Measurements from ENCODE around the gene SLC12A7. TPM values are rescaled to one million over a fixed set of nuclear protein-coding genes. Genes with fewer than 3 reads are reported as not detected.

SLC12A7 gene
- total RNA-seq, 2 donors from 2014 or later: 17.6 to 28.2 TPM

GRCh38 chr5:1081519-1081918, 30.3 kb downstream of the SLC12A7 start:
- H3K4me1 Mint-ChIP-seq: no peaks in the 10 kb centered on the region
- ATAC-seq (replicated peaks): no peak
- H3K4me3 Mint-ChIP-seq: no peak overlapping the region
- no peaks in the 10 kb centered on the region for H3K27me3 Mint-ChIP-seq
- peaks cover 37% of the 10 kb centered on the region for H3K36me3 Mint-ChIP-seq (ENCODE audit: low read depth)
- peak overlapping the region; percentile 20 for H3K27ac Mint-ChIP-seq
- H3K9me3 Mint-ChIP-seq: no peaks in the 10 kb centered on the region

- no peaks in the 10 kb centered on the region for H3K9me3 Mint-ChIP-seq
- H3K27ac Mint-ChIP-seq: no peak overlapping the region
- no peak for ATAC-seq (replicated peaks)
These were observed 31.4 kb downstream of the SLC12A7 start for GRCh38 chr5:1080432-1080831.

GRCh38 chr5:1079961-1080360, 31.9 kb downstream of the SLC12A7 start:
- no peak for ATAC-seq (replicated peaks)
- Mint-ChIP-seq H3K27ac (no peak overlapping the region), H3K9me3 (no peaks in the 10 kb centered on the region), H3K4me3 (no peak overlapping the region), H3K36me3 (ENCODE audit: low read depth) (peaks cover 34% of the 10 kb centered on the region), H3K27me3 (no peaks in the 10 kb centered on the region), H3K4me1 (no peaks in the 10 kb centered on the region)

More at GRCh38 chr5:1080432-1080831, 31.4 kb downstream of the SLC12A7 start:
- Mint-ChIP-seq H3K27me3 (no peaks in the 10 kb centered on the region), H3K36me3 (ENCODE audit: low read depth) (peaks cover 37% of the 10 kb centered on the region), H3K4me1 (no peaks in the 10 kb centered on the region), H3K4me3 (no peak overlapping the region)

GRCh38 chr5:1079486-1079885, 32.4 kb downstream of the SLC12A7 start:
- H3K9me3 Mint-ChIP-seq: no peaks in the 10 kb centered on the region
- no peaks in the 10 kb centered on the region for H3K27me3 Mint-ChIP-seq
- ATAC-seq (replicated peaks): no peak
- no peaks in the 10 kb centered on the region for H3K4me1 Mint-ChIP-seq
- H3K27ac Mint-ChIP-seq: no peak overlapping the region
- peaks cover 29% of the 10 kb centered on the region for H3K36me3 Mint-ChIP-seq (ENCODE audit: low read depth)
- H3K4me3 Mint-ChIP-seq: no peak overlapping the region

GRCh38 chr5:1078851-1079250, 33.0 kb downstream of the SLC12A7 start:
- no peak for ATAC-seq (replicated peaks)
- H3K36me3 Mint-ChIP-seq (ENCODE audit: low read depth): peaks cover 24% of the 10 kb centered on the region
- no peak overlapping the region for H3K4me3 Mint-ChIP-seq
- no peaks in the 10 kb centered on the region for H3K4me1 Mint-ChIP-seq
- no peaks in the 10 kb centered on the region for H3K9me3 Mint-ChIP-seq
- H3K27ac Mint-ChIP-seq: no peak overlapping the region
- no peaks in the 10 kb centered on the region for H3K27me3 Mint-ChIP-seq

GRCh38 chr5:1078206-1078605, 33.7 kb downstream of the SLC12A7 start:
- ATAC-seq (replicated peaks): no peak
- Mint-ChIP-seq H3K27ac (no peak overlapping the region), H3K4me3 (no peak overlapping the region), H3K9me3 (no peaks in the 10 kb centered on the region), H3K27me3 (no peaks in the 10 kb centered on the region), H3K36me3 (ENCODE audit: low read depth) (peaks cover 24% of the 10 kb centered on the region), H3K4me1 (no peaks in the 10 kb centered on the region)

GRCh38 chr5:1077491-1078020, 34.3 kb downstream of the SLC12A7 start:
- no peaks in the 10 kb centered on the region for H3K27me3 Mint-ChIP-seq
- H3K4me3 Mint-ChIP-seq: no peak overlapping the region
- H3K9me3 Mint-ChIP-seq: no peaks in the 10 kb centered on the region
- H3K4me1 Mint-ChIP-seq: no peaks in the 10 kb centered on the region
- ATAC-seq (replicated peaks): no peak
- H3K27ac Mint-ChIP-seq: no peak overlapping the region
- peaks cover 24% of the 10 kb centered on the region for H3K36me3 Mint-ChIP-seq (ENCODE audit: low read depth)

- no peaks in the 10 kb centered on the region for H3K4me1 Mint-ChIP-seq
- no peak overlapping the region for H3K4me3 Mint-ChIP-seq
- H3K27ac Mint-ChIP-seq: no peak overlapping the region
- H3K9me3 Mint-ChIP-seq: no peaks in the 10 kb centered on the region
- no peaks in the 10 kb centered on the region for H3K27me3 Mint-ChIP-seq
- no peak for ATAC-seq (replicated peaks)
- H3K36me3 Mint-ChIP-seq (ENCODE audit: low read depth): peaks cover 24% of the 10 kb centered on the region
These were observed 34.8 kb downstream of the SLC12A7 start for GRCh38 chr5:1077026-1077425.

GRCh38 chr5:1076406-1076805, 35.5 kb downstream of the SLC12A7 start:
- H3K27me3 Mint-ChIP-seq: no peaks in the 10 kb centered on the region

GRCh38 chr5:1075931-1076330, 35.9 kb downstream of the SLC12A7 start:
- no peaks in the 10 kb centered on the region for H3K9me3 Mint-ChIP-seq
- no peak overlapping the region for H3K27ac Mint-ChIP-seq
- ATAC-seq (replicated peaks): no peak

More at GRCh38 chr5:1076406-1076805, 35.5 kb downstream of the SLC12A7 start:
- peaks cover 22% of the 10 kb centered on the region for H3K36me3 Mint-ChIP-seq (ENCODE audit: low read depth)
- H3K9me3 Mint-ChIP-seq: no peaks in the 10 kb centered on the region
- no peak overlapping the region for H3K27ac Mint-ChIP-seq
- no peaks in the 10 kb centered on the region for H3K4me1 Mint-ChIP-seq
- ATAC-seq (replicated peaks): no peak
- no peak overlapping the region for H3K4me3 Mint-ChIP-seq

GRCh38 chr5:1075555-1075881, 36.3 kb downstream of the SLC12A7 start:
- H3K4me1 Mint-ChIP-seq: no peaks in the 10 kb centered on the region
- ATAC-seq (replicated peaks): no peak
- no peaks in the 10 kb centered on the region for H3K9me3 Mint-ChIP-seq
- no peak overlapping the region for H3K27ac Mint-ChIP-seq
- no peak overlapping the region for H3K4me3 Mint-ChIP-seq
- no peaks in the 10 kb centered on the region for H3K27me3 Mint-ChIP-seq
- peaks cover 13% of the 10 kb centered on the region for H3K36me3 Mint-ChIP-seq (ENCODE audit: low read depth)

More at GRCh38 chr5:1075931-1076330, 35.9 kb downstream of the SLC12A7 start:
- no peaks in the 10 kb centered on the region for H3K4me1 Mint-ChIP-seq
- H3K4me3 Mint-ChIP-seq: no peak overlapping the region
- peaks cover 17% of the 10 kb centered on the region for H3K36me3 Mint-ChIP-seq (ENCODE audit: low read depth)
- H3K27me3 Mint-ChIP-seq: no peaks in the 10 kb centered on the region

GRCh38 chr5:1074816-1075554, 36.9 kb downstream of the SLC12A7 start:
- Mint-ChIP-seq H3K4me3 (no peak overlapping the region), H3K36me3 (ENCODE audit: low read depth) (peaks cover 12% of the 10 kb centered on the region), H3K4me1 (no peaks in the 10 kb centered on the region), H3K9me3 (no peaks in the 10 kb centered on the region), H3K27me3 (no peaks in the 10 kb centered on the region), H3K27ac (no peak overlapping the region)
- no peak for ATAC-seq (replicated peaks)

- no peak for ATAC-seq (replicated peaks)
- Mint-ChIP-seq H3K27ac (no peak overlapping the region), H3K9me3 (no peaks in the 10 kb centered on the region), H3K36me3 (ENCODE audit: low read depth) (peaks cover 9% of the 10 kb centered on the region), H3K4me1 (no peaks in the 10 kb centered on the region), H3K4me3 (no peak overlapping the region), H3K27me3 (no peaks in the 10 kb centered on the region)
These were observed 37.6 kb downstream of the SLC12A7 start for GRCh38 chr5:1074226-1074625.

- ATAC-seq (replicated peaks): no peak
- Mint-ChIP-seq H3K9me3 (no peaks in the 10 kb centered on the region), H3K4me1 (no peaks in the 10 kb centered on the region), H3K27ac (no peak overlapping the region), H3K27me3 (no peaks in the 10 kb centered on the region), H3K36me3 (ENCODE audit: low read depth) (peaks cover 4% of the 10 kb centered on the region), H3K4me3 (no peak overlapping the region)
These were observed 38.4 kb downstream of the SLC12A7 start for GRCh38 chr5:1073239-1074102.

- Mint-ChIP-seq H3K4me1 (no peaks in the 10 kb centered on the region), H3K36me3 (ENCODE audit: low read depth) (peaks cover 17% of the 10 kb centered on the region), H3K4me3 (no peak overlapping the region), H3K27me3 (no peaks in the 10 kb centered on the region), H3K27ac (no peak overlapping the region), H3K9me3 (no peaks in the 10 kb centered on the region)
- ATAC-seq (replicated peaks): no peak
These were observed 42.2 kb downstream of the SLC12A7 start for GRCh38 chr5:1069720-1070088.
